B cell (primary cell): ENCODE data around the gene DERA.

Experiments used
- CTCF ChIP-seq: fragments of 200-600 bp; IDR thresholded peaks from one replicate; pipeline ENCODE4 v1.8.0; 2022; ENCODE audit warnings: antibody characterized with exemption, mild to moderate bottlenecking
- EZH2 ChIP-seq: IDR thresholded peaks from 2 replicates; pipeline ENCODE4 v1.6.1; 2012; ENCODE audit warnings: borderline replicate concordance, low read depth, mild to moderate bottlenecking, moderate library complexity, low read length; ENCODE audit not compliant: insufficient read depth, poor library complexity, severe bottlenecking

GRCh38 chr12:15984097-15984800 lies 73.1 kb downstream of the DERA start:
- TF ChIP-seq CTCF (no peak), EZH2 (no peak)
